ENCODE results near the gene AIRE. TPM values are rescaled to one million over a fixed set of nuclear protein-coding genes. Genes with fewer than 3 reads are reported as not detected.
A peak's percentile ranks its signal among the peaks of the same experiment; 100 is the strongest.

AIRE gene
- total RNA-seq, 2 donors from 2014 or later: 1.0 TPM; not detected in 1

DNA sequence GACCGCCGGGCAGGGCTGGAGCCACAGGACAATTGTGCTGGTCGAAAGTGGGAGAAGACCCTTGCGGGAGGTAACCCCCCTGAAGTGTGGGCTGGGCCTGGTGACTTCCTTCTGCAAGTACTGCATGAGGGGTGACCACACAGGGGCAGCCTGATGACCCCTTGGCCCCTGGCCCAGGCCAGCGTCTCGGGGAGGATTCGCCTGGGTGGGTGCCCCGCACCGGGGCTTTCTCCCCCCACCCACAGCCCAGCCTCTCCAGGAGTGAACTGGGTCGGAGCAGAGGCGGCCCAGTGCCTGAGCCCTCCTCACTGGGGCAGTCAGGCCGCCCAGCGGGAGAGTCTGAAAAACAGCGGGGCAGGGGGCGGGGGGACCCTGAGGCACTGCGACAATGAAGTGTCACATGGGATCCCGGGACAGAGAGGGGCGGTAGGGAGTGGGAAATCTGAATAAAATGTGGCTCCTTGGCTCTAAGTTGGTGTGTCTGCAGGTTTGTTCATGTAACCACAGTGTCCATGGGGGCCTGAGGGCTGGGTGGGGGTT lies 22.4 kb upstream of the AIRE start:
- ATAC-seq (no peak), DNase-seq (no peak)
- Histone ChIP-seq H3K9me3 (no peaks in the 10 kb centered on the region), H3K4me3 (no peak overlapping the region), H3K4me1 (no peaks in the 10 kb centered on the region), H3K27me3 (no peaks in the 10 kb centered on the region), H3K36me3 (replicated peaks in 1 of 2; ENCODE audit: insufficient read depth in 1 of 2, low read depth in 2 of 2) (no peaks in the 10 kb centered on the region), H3K27ac (no peak overlapping the region)
- TF ChIP-seq CTCF (IDR thresholded peaks at IDR 0.05) (no peak), POLR2A (IDR thresholded peaks at IDR 0.05) (no peak)
- intact Hi-C loops (cut with DNase I): loop anchor here (10.0 kb wide), 1 partner anchor 52 kb away; no protein-coding TSS in a partner anchor
- WGBS, 2 donors: 37 to 41% methylated on average over 15 to 18 of the region's 18 CpGs

- intact Hi-C loops (cut with DNase I): loop anchor here (10.0 kb wide), 1 partner anchor 51 kb away; no protein-coding TSS in a partner anchor
- ATAC-seq: no peak
- Histone ChIP-seq H3K4me1 (no peaks in the 10 kb centered on the region), H3K4me3 (no peak overlapping the region), H3K9me3 (no peaks in the 10 kb centered on the region), H3K27me3 (no peaks in the 10 kb centered on the region), H3K36me3 (replicated peaks in 1 of 2; ENCODE audit: insufficient read depth in 1 of 2, low read depth in 2 of 2) (no peaks in the 10 kb centered on the region), H3K27ac (no peak overlapping the region)
- 71 to 75% methylated on average over 4 of the region's 4 CpGs for WGBS, 2 donors
- DNase-seq: no peak
- no peak for TF ChIP-seq CTCF (IDR thresholded peaks at IDR 0.05)
- no peak for TF ChIP-seq POLR2A (IDR thresholded peaks at IDR 0.05)
These were observed 21.9 kb upstream of the AIRE start for GRCh38 chr21:44263768-44264167.

DNA sequence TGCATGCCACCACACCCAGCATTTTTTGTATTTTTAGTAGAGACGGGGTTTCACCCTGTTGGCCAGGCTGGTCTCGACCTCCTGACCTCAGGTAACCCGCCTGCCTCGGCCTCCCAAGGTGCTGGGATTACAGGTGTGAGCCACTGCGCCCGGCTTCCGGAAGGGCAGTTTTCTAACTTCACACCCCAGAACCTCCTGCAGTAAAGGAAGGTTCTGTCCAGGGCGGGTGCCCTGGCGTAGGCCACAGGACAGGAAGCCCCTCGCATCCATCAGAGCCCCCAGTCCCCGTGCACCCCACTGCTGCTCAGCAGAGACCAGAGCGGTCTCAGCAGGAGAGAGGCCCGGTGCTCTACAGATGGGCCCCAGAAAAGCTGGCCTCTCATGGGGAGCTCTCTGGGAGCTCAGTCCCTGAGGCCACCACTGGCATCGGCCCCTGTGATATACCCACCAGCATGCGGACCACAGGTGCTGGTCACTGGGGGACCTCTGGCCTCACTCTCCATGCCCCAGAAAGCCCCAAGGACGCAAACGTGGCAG lies 19.9 kb upstream of the AIRE start:
- Histone ChIP-seq H3K4me1 (no peaks in the 10 kb centered on the region), H3K9me3 (no peaks in the 10 kb centered on the region), H3K36me3 (replicated peaks in 1 of 2; ENCODE audit: insufficient read depth in 1 of 2, low read depth in 2 of 2) (no peaks in the 10 kb centered on the region), H3K27ac (no peak overlapping the region), H3K27me3 (no peaks in the 10 kb centered on the region), H3K4me3 (no peak overlapping the region)
- TF ChIP-seq CTCF (IDR thresholded peaks at IDR 0.05) (no peak), POLR2A (IDR thresholded peaks at IDR 0.05) (no peak)
- intact Hi-C loops (cut with DNase I): loop anchor here (10.0 kb wide), 1 partner anchor 49 kb away; no protein-coding TSS in a partner anchor
- 75 to 77% methylated on average over 11 to 17 of the region's 17 CpGs for WGBS, 2 donors
- DNase-seq (no peak), ATAC-seq (peak; percentile 12)

DNA sequence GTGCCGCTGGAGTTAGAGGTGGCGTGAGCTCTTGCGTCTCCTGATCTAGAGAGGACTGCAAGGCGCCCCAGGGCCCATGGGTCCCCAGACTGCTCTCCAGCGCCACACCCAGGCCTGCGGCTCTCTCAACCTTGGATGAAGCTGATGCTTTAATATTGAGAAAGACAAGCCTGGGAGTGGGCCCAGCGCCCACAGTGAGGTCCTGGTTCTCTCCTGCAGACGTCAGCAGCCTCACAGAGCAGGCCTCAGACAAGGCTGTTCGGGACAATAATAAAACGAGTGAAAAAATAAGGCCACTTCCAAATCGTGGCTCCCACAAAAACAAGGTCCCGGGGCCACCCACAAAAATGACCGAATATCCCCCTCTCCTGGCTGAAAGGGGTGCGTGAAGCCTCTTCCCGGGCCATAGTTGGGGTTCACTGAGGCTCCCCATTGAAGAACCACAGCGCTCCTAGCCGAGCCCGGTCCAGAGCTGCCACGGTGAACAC lies 18.0 kb upstream of the AIRE start:
- Histone ChIP-seq H3K27ac (no peak overlapping the region), H3K27me3 (no peaks in the 10 kb centered on the region), H3K4me1 (no peaks in the 10 kb centered on the region), H3K4me3 (no peak overlapping the region), H3K9me3 (no peaks in the 10 kb centered on the region), H3K36me3 (replicated peaks in 1 of 2; ENCODE audit: insufficient read depth in 1 of 2, low read depth in 2 of 2) (no peaks in the 10 kb centered on the region)
- peak in 2 of 4 donors; percentile 9 to 17 for DNase-seq
- TF ChIP-seq POLR2A (IDR thresholded peaks at IDR 0.05) (no peak), CTCF (IDR thresholded peaks at IDR 0.05) (peak in 2 of 7 experiments; percentile 2 to 12)
- ATAC-seq: no peak
- WGBS, 2 donors: 50 to 64% methylated on average over 15 to 19 of the region's 19 CpGs
- intact Hi-C loops (cut with DNase I): loop anchor here (10.0 kb wide), 1 partner anchor 47 kb away; no protein-coding TSS in a partner anchor
